ENCODE results near the gene CNR1. TPM values are rescaled to one million over a fixed set of nuclear protein-coding genes. Genes with fewer than 3 reads are reported as not detected.
"Not testable (repeated sequence)": the region's sequence is repeated elsewhere in the genome, so short reads cannot be mapped to it uniquely, and the experiment has no call there.

The CNR1 gene
- total RNA-seq = 3.7 TPM

DNA sequence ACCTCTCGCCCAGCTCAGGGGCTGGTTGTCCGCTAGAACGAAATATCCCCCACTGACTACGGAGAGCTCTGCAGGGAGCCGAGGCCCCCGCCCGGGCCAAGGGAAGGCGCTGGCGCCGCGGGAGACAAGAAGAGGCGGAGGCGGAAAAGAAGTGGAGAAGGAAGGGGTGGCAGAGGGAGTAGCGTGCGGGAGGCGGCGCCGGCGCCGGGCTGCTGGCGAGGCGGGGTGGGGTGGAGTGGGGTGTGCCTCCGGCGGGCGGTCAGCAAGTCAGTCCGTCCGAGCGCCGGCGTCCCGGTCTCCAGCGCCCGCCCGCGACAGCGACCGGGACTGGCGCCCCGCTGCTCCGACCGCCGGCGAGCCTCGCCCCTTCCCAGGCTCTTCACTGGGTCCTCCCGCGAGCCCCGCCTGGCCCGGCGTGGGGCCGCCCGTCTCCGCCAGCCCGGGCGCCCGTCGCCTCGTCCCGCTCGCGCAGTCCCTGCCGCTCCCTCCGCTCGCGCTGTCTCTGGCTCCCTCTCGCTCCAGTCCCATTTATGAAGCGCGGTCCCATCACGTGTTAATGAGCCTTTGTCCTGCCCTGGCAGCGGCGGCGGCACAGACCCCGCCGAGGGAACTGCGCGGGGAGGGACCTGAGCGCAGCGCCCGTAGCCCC lies at the start of gene CNR1:
Gene CNR1 (minus strand): TSS at position 504 of the 649 bp plus-strand sequence. CDS start 21,073 bp downstream, outside the sequence.
- DNase-seq (ENCODE audit: low spot score) = peak; percentile 65

DNA sequence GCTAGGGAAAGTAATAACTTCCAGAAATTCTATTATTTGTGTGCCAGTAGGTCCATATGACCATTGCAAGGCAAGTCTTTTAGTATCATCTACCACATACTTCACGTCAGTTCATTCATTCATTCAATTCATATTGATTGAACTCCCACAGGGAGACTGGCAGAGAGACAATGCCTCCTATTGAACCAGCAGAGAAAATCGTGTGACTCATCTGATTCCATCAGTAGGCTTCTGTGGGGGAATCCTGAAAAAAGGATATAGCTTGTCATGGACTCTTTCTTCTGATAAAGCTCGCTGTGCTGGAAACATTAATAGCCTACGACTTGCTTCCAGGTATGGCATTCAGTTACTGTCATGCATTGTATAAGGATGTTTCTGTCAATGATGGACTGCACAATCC lies 45.3 kb upstream of the CNR1 start:
- no peak for DNase-seq (ENCODE audit: low spot score)

DNA sequence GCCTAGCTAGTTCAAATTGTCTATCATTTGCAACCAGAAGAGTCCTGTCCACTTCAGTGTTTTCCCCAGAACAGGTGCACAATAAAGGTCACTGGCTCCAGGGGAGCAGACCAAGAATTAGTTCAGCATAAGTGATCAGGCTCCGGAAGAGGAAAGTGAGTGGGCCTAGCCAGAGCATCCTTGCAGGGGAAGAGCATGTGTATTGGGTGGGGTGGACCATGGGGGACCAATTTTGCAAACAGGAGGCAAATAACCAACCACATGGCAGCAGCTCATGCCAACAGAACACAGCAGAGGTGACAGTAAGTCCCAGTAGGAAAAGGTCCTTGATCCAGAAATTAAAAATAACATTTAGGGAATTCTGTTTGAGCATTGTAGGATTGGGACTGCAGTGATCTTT lies 43.2 kb upstream of the CNR1 start:
- DNase-seq (ENCODE audit: low spot score) = no peak

DNA sequence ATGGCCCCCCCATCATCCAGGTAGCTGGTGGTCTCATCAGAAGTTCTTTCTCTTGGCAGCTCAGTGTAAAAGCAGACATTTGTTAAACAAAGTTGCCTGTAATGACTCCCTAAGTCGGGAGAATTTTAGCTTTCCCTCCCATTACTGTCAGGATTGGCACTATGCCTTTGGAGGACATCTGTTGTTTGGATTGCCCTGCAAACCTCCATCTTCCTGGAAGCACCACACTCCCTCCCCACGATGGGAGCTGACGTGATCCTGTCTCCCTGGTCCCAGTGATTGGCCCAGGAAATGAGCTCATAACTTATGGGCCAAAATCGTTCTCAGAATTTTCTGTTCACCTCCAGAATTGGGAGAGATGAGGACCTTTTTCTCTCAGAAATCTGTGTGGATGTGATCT lies 42.6 kb upstream of the CNR1 start:
- DNase-seq (ENCODE audit: low spot score) = no peak

DNA sequence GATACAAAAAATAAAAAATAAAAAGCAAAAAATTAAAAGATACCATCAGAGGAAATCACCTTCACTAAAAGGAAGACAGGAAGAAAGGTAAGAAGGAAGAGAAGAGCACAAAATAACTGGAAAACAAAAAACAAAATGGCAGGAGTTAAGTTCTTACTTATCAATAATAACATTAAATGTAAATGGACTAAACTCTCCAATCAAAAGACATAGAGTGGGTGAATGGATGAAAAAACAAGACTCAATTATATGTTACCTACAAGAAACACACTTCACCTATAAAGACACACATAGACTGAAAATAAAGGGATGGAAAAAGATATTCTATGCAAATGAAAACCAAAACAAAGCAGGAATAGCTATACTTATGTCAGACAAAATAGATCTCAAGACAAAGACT lies 35.6 kb upstream of the CNR1 start:
- DNase-seq (ENCODE audit: low spot score) = not testable (repeated sequence)

DNA sequence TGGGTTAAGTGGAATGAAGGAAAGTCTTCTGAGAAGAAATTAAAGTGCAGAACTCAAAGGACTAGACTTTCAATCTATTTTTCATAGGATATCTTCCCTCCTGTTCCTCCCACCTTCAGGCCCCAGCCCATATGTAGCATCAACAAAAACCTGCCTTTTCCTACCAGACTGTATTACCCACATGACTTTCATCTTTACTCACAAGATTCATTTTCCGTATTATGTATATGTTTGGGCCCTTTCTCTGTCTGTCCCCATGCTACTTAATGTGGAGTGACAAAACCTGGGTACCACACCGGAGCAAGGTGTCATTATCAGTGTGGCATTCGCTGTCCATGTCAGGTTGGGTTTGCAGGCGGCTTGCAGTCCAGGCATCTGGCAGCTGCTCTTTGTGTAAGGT lies 18.8 kb upstream of the CNR1 start:
- no peak for DNase-seq (ENCODE audit: low spot score)

DNA sequence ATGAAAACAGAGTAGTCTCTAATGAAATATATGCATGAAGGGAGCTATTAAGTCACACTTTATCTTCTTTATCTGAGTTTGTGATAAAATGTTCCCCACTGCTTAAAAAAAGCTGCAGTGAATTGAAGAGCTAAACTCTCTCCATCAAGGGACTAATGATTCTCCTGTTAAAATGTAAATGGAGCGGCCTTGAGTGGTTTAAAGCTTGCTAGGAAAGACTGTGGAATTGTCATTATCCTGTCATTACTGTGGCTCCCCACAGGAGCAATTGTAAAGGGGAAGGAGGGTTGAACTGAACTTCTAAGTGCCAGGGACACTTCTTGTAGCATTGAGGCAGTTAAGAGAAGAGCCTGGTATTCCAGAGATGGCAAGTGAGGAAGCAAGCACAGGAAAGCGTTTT lies 17.3 kb upstream of the CNR1 start:
- no peak for DNase-seq (ENCODE audit: low spot score)

DNA sequence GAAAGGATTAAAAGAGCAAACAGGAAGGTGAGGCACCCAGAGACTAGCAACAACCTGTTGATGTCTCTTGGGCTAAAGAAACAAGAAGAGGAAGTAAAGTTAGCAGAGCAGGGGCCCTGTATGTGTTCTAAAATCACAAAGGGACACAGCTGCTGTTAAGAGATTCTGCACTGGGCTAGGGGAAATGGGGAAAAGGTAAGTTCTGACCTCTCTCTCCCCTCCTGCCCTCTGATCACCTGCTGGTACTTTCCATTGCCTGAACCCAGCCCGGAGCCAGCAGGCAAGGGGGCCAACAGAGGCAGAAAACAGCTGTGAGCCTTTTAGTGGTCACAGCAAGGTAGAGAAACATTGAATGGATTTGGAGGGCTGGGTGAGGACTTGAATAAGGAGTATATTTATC lies 13.5 kb upstream of the CNR1 start:
- no peak for DNase-seq (ENCODE audit: low spot score)

DNA sequence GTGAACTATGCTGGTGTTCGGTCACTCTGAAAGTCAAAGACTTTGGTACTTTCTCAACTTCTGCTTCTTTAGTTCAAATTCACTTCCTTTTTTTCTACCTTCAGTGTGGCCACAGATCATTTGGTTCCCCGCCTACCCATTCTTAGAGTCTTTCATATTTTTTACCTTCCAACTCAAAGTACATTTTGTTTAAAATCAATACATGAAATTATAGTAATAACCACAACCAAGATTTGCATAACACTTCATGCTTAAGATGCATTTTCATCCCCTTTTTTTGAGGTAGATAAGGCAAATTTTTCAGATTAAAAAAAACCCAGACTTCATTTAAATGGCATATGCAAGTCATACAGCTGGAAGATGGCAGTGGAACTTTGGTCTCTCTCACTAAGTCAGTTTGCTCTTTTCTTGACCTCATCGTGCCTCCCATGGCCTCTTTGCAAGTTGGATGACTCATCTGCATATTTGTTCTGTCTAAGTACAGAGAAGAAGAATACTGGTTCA lies 11.9 kb upstream of the CNR1 start:
- peak; percentile 37 for DNase-seq (ENCODE audit: low spot score)

DNA sequence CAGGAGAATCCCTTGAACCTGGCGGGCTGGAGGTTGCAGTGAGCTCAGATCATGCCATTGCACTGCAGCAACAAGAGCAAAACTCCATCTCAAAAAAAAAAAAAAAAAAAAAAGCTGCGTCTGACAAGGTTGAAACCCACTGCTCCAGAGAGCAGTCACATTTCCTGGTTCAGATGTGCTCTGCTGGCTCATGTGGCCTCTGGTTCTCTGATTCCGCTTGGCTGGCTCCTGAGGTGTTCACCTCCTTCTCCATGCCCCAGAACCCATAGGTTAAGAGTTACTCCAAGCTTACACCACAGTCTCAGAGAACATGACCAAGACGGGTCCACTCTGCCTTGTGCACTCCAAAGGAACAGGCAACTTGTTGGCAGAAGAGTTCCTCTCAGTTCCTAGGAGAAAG lies 8.8 kb upstream of the CNR1 start:
- DNase-seq (ENCODE audit: low spot score) = no peak

DNA sequence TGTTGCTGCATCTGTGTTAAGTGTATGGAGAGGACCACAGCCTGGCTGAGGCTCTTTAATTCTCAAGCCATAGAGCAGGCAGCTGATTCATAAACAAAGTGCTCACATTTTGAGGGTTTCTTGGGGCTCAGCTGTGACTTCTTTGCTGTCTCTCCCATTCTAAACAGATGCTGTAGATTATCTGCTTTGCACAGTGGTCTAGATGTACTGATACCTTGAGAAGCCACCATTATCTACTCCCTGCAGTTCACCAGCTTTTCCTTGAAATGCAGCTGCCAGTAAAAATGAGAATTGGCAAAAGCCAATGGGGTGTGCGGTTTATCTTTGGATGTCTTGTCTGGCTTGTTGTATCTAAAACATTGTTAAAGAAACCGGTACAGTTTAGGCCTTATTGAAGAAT lies 5.2 kb upstream of the CNR1 start:
- no peak for DNase-seq (ENCODE audit: low spot score)

DNA sequence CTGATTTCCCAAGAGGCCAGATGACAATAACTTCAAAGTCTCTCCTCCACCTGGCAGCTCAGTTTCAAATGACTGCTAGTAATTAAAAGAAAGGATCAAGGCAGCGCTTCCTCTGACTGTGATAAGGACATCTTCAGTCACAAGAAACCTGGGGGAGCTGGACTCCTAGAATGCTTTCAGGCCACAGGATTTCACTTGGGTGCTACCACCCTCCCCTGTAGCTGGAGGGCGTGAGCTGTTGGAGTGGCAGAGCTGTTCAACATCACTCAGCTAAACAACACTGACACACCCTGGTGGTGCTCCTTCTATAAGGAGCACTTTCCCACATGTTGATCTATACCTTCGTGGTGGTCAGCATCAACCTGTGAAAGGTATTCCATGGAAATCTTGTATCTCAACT lies 2.2 kb upstream of the CNR1 start:
- no peak for DNase-seq (ENCODE audit: low spot score)

DNA sequence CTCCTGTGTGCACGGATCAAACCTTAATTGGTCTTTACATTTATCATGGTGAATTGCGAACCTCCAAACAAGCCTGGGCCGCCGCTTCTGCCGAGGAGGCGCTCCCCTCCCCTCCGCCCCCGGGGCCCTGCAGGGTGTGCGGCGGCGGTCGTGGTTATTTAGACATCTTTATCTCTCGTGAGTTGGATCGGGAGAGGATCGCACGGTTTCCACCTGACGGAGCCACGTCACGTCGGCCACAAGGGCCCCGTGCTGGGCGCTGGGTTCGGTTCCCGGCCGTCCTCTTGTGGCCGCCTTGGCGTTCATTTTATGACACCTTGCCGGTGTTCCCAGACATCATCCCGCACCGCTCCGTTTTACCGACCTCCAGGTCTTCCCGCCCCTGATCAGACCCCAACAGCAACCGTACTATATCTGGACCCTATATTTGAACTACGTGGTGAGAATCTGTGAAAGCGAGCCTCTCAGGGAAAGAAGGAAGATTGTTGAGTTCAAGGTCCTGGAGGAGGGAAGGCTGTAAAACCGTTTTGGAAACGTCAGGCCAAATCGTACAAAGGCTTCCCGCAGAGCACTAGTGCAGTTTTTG lies 1.3 kb upstream of the CNR1 start:
- no peak for DNase-seq (ENCODE audit: low spot score)

DNA sequence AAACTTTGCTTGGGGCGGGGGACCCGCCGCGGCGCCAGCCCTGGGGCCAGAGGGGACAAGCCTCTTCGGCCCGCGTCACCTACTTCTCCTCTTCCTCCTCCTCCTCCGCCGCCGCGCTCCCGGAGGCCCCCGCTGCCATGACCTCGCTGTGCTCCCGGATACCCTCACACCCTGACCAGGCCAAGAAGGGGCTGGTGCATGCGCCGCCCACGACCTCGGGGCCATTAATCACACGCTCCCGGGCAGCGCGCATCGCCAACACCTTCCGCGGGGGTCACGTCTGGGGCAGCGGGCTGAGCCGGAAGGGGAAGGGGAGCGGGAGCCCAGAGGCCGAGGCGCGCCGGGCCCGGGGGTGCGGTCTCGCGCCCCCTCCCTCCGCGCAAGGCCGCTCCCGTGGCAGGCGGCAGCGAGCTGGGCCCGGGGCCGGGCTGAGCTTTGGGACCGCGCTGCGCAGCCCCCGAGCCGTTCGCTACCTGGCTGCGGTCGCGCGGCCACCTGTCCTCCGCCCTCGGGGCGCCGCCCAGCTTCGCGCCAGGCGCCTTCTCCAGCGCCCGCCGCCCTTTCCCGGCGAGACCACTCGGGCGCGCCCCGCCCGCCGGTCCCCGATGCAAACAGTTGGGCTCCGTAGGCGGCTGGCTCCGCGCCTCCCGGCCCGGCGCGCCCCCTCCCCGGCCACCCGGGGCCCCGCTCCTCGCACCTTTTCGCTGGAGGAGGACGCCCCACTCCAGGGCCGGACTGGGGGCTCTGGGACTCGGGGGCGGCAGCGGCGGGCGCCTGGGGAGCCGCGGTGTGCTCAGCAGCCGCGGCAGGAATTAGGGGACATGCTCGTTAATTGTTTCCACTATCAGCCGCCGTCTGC lies 575 bp upstream of the CNR1 start:
- no peak for DNase-seq (ENCODE audit: low spot score)

DNA sequence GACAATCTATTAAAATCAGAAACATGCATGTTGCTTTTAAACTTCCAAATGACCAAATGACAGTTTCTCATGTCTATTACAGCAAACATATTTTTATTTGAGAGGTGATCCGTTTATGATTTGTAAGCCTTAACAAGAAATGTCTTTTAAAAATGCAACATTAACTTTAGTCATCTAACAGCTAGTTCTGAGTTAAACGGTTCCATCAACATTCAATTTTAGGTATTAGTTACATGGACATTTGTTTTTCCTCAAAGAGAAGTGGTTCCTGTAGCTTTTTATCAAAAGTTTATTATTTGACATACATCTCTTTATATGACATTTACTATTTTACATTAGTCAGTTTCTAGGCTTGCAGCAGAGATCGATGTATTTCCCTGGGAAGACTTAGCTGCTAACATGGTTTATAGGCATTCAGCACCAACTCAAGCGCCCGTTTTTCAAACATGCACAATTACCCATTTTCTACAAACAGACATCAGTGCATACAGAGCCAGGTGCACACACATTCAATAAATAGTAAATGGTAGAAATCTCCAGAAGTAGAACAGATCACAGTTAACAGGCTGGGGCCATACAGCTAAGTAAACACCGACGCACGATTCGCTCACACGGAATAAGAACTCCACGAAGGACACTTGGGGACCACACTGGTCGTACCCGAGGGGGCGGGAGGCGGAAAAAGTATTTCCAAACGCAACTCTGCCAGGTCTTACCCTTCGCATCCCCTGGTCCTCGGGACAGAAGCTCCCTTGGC lies 882 bp downstream of the CNR1 start:
- DNase-seq (ENCODE audit: low spot score) = no peak

DNA sequence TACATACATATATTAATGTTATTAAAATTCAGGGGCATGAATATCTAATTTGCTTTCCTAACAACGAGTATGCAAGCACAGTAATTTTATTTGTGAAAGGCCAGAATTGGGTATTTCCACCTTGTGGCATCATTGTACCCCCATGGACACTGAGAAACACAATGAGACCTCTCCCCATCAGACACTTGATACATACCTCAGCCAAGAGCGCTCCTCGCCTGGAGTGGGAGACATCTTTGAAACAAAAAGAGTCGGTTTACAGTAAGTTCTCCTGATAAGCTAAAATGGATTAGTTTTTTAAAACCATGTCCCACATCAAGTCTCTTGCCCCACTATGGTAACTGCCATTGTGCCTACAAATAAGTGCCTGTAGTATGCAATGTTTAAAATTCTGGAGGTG lies 2.1 kb downstream of the CNR1 start:
- DNase-seq (ENCODE audit: low spot score) = no peak

DNA sequence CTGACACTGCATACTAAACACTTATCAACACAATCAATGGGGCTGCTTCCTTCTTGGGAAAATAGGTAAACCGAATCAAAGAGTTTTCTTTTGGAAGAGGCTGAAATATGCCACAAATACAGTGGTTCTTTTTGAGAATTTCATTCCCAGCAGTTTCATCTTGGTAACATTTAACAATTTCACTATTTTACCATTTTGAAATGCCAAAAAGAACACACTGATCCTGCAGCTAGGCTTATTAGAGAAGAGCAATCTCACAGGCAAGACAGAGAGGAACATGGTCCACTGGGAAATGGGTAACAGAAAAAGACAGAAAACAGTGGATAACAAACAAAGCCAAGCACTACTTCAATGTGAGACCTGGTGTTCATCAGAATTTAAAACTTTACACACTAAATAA lies 2.5 kb downstream of the CNR1 start:
- DNase-seq (ENCODE audit: low spot score) = no peak

DNA sequence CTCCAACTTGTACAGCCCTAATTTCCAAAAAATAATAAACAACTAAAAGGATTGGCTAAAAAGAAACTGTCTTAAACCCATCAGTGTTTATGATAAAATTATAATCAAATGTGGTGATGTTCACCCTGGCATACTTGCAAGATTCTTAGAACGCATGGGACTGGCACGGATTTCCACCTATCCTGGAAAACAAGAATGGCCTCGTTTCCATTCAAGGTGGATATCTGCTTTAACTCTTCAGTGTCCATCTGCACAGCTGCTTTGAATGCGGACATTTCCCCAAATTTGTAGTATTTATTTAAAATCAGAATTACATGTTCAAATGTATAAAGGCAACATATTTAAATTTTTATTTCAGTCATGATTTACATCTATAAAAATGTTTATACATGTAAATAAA lies 4.2 kb downstream of the CNR1 start:
- no peak for DNase-seq (ENCODE audit: low spot score)

DNA sequence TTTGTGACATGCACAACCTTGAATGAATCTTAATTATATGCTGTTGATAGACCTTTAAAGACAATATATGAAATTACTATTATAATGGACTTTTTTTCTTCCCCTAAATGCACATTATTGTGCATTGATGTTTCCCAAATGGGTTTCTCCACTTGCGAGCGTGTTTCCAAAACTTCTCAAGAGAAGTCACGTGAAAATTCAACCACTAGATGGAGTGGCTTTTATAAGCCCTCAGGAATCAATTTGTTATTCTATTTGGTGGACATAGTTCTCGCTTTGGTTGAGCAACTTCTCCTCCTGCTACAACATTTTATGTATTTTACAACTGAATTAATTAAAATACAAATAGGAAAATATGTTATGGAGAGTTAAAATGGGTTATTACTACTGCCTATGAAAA lies 9.0 kb downstream of the CNR1 start:
- DNase-seq (ENCODE audit: low spot score) = no peak

DNA sequence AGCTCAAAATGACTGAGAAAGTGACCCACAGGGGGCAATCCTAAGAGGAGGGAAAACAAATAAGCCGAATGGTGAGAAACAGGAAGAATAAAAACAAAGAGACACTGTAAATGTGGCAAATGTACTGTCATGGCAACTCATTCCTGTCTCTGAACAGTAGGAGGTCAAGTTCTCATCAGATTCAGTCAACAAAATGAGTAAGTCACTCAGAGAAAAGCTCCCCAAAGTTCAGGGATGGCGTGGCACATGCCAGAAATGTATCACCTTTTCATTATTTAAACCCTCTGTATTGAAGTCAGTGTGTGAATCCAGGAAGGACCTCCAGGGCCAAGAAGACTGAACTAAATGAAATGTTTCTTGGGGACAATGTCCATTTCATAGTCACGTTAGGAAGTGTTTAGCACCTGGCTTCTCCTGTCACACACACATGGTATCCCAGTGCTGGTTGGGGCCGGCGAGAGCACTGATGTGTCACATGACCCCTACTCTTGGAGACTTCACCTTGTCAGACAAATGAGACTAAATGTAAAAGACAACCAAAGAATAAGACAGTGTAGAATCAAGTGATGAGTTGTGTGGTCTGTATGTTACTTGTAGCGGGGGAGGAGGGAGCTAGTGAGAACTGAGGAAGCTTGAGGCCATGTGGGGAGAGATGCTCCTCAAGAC lies 20.7 kb downstream of the CNR1 start:
- DNase-seq (ENCODE audit: low spot score) = no peak

DNA sequence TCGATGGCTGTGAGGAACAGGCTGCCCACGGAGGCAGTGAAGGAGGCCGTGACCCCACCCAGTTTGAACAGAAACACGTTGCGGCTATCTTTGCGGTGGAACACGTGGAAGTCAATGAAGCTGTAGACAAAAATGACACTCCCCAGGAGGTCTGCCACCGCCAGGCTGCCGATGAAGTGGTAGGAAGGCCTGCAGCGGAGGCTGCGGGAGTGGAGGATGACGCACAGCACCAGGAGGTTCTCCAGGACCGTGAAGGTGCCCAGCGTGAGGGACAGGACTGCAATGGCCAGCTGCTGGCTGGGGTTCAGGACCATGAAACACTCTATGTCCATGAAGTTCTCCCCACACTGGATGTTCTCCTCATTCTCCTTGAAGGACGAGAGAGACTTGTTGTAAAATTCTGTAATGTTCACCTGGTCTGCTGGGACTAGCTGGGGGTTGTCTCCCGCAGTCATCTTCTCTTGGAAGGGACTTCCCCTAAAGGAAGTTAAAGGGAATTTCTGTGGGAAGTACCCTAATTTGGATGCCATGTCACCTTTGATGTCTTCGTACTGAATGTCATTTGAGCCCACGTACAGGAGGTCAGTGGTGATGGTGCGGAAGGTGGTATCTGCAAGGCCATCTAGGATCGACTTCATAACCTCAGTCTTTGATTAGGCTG lies 21.4 kb downstream of the CNR1 start:
- no peak for DNase-seq (ENCODE audit: low spot score)

All from mucosa of gallbladder (tissue), 1 donor.